ENCODE measurements around the gene MUC20.
"Not testable (repeated sequence)": the region's sequence is repeated elsewhere in the genome, so short reads cannot be mapped to it uniquely, and the experiment has no call there.

MUC20 gene
- total RNA-seq, result 0.24 to 5.5 (median 3.5) reads per million in 4 donors

- peak in 1 of 5 donors; percentile 9 for DNase-seq
Observed at GRCh38 chr3:195720831-195721506, at the start of gene MUC20. MUC20 (plus strand) TSS chr3:195720978; CDS start chr3:195721008, 30 bp downstream.

- not testable (repeated sequence) for DNase-seq
Observed at GRCh38 chr3:195671283-195671682, 49.5 kb upstream of the MUC20 start.

DNA sequence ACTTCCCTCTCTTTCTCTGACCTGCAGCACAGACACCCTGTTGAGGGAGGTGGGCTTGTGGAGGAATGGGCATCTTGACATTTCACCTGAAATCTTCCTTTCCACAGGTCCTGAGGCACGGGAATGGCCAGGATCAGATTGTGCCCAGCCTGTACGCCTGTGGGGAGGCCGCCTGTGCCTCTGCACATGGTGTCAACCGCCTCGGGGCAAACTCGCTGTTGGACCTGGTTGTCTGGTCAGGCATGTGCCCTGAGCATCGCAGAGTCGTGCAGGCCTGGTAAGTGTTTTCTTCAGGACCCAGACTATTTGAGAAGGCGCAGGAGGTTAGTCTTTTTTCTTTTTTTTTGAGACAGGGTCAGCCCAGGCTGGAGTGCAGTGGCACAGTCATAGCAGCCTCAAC lies 47.1 kb upstream of the MUC20 start:
- DNase-seq, result not testable (repeated sequence)

DNA sequence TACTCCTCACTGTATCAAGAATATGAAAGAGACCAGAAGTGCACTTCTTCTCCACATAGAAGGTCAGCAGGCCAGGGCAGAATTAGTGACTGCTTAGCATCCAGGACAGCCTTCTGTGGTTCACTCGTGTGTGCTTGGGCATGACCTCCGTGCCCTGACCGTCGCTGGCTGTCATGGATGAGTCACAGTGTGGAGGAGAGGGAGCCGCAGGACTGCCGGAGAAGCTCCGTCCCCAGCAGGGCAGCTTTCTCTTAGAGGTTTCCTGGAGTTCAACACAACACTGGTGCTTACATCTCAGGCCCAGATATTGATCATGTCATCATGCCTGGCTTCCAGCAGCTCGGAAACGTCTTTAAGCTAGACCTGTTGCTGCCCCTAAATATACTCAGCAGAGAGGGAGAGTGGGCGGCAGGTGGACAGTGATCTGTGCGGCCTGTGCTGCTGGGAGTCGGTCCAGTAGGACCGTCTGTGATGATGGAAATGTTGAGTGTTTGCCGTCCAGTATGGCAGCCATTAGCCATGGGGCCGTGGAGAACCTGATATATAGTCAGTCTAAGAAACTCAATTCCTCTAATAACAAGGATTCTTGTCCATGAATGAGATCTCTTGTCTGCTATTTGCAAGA lies 42.3 kb upstream of the MUC20 start:
- not testable (repeated sequence) for DNase-seq

- not testable (repeated sequence) for DNase-seq
Observed at GRCh38 chr3:195680690-195681089, 40.1 kb upstream of the MUC20 start.

- not testable (repeated sequence) for DNase-seq
Observed at GRCh38 chr3:195681458-195682103, 39.2 kb upstream of the MUC20 start.

DNA sequence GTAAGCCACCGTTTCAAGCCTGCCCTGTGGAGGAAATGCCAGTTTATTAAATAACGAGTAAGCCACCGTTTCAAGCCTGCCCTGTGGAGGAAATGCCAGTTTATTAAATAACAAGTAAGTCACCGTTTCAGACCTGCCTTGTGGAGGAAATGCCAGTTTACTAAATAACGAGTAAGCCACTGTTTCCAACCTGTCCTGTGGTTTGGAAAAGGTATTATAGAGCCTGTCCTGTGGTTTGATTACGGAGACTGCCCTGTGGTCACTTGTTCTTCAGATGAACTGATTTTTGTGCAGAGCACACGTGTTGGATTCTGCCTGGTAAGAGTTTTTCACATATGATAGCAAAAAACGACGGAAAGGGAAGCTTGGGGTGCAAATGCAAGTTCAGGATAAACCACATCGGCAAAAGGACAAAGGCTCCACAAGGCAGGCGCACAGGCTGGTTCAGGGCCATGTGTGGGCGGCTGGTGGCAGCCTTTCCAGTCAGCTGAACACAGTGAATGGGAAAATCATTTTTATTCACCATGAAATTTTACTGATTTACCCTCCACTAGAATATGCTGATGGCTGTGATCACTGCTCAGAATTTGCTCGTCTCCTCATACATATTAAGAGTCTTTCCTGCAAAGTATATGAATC lies 38.6 kb upstream of the MUC20 start:
- DNase-seq, result not testable (repeated sequence)

- DNase-seq, result not testable (repeated sequence)
Observed at GRCh38 chr3:195683722-195684526, 36.9 kb upstream of the MUC20 start.

DNA sequence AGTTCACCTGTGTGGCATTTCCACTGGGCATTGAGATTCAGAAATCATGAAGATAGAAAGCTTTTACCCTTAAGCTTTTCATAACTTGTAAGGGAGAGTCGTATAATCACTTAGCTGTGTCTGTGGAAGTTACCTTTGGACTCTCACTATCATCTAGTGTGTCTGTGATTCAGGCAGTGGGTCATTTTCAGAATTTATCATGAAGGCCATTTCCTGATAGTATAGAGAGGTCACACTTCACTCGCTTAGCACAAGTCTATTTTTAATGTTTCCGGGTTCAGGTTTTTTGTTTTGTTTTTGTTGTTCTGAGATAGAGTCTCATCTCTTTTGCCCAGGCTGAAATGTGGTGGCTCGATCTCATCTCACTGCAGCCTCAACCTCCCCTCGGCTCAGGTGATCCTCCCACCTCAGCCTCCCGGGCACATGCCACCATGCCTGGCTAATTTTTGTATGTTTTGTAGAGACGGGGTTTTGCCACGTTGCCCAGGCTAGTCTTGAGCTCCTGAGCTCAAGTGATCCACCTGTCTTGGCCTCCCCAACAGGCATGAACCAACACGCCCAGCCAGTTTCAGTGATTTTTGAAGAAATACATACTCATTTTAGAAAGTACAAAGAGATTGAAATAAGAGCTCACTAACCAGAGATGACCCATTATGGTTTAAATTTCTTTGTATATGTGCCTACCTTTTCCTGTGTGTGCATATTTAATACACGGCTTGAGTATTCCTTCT lies 36.1 kb upstream of the MUC20 start:
- DNase-seq, result not testable (repeated sequence)

GRCh38 chr3:195686537-195687208 lies 34.1 kb upstream of the MUC20 start:
- DNase-seq, result peak in 1 of 5 donors; percentile 6

DNA sequence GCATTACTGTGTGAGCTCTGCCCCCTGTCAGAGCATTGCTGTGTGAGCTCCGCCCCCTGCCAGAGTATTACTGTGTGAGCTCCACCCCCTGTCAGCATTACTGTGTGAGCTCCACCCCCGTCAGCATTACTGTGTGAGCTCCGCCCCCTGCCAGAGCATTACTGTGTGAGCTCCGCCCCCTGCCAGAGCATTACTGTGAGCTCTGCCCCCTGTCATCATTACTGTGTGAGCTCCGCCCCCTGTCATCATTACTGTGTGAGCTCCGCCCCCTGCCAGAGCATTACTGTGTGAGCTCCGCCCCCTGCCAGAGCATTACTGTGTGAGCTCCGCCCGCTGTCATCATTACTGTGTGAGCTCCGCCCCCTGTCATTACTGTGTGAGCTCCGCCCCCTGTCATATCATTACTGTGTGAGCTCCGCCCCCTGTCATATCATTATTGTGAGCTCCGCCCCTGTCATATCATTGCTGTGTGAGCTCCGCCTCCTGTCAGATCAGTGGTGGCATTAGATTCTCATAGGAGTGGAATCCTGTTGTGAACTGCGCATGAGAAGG lies 33.5 kb upstream of the MUC20 start:
- peak in 3 of 5 donors; percentile 25 to 57 (median 33) for DNase-seq

- not testable (repeated sequence) for DNase-seq
Observed at GRCh38 chr3:195688471-195689183, 32.2 kb upstream of the MUC20 start.

DNA sequence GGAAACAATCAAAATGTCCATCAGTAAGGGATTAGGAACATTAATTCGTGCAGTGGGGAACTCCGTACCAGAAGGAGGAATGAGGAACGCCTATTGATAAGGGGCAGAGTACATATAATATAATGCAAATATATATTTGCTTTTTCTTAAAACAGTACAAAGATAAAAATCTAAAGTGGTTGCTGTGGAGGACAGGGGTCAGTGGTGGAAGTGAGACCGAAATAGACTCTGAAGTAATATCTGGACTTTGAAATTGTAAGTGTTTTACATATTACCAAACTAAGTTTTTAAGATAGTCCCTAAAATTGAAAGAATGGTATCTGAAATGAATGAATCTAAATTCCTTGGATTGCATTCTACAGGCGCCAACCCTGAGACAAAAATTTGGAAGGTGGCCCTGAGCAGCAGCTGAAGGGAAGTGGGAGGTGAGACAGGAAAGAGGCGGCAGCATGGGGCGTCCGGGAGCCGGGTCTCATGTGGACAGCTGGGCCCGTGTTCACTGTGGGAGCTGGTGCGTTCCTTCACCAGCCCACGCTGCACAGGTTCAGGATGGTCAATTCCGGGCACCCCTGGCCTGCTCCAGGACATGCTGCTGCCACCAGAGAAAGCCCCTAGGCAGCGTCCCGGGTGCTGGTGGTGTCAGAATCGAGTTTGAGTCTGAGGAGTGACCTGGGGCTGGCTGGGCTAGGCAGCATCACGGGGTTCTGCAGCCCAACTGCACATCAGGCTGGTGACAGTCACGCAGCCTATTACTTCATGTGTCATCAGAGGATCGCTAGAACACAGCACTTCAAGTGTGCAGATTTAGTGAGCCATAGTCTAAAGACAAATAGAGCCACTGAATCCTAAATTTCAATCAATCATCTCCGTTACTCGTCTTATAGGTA lies 31.4 kb upstream of the MUC20 start:
- not testable (repeated sequence) for DNase-seq

GRCh38 chr3:195690951-195691350 lies 29.8 kb upstream of the MUC20 start:
- DNase-seq, result no peak

- peak in 1 of 5 donors; percentile 54 for DNase-seq
Observed at GRCh38 chr3:195691596-195692353, 29.0 kb upstream of the MUC20 start.

GRCh38 chr3:195692354-195692685 lies 28.5 kb upstream of the MUC20 start:
- no peak for DNase-seq

DNA sequence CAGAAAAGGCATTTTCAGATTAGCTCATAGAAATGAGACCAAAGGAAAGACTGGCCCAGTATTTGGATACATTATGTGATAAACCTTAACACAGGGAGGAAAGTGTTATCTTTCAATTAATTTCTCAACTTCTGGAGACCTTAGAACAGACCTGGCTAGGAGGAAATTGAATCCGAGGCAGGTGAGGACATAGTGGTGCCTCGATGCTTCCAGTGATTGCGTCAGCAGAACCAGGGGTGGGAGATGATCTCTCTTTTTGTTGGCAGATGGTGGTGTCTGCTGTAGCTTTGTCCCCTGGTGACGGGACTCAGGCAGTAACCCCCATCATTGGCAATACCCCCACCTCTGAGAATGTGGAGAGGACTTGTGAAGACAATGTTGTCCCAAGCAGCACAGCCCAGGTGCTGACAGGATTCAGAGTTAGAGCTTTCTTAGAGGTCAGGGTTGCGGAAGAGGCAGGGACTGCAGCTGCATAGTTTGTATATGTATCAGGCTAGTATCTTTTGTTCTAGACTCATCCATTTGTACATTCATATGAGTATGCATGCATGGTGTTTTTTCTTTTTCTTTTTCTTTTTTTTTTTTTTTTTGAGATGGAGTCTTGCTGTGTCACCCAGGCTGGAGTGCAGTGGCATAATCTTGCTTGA lies 27.9 kb upstream of the MUC20 start:
- no peak for DNase-seq

All from T-helper 1 cell (primary cell).